GM12872 (cell line): Measurements from ENCODE around the gene BHLHE23.

Experiments
- CTCF ChIP-seq: IDR thresholded peaks from 3 replicates; pipeline ENCODE4 v1.5.1; 2011; ENCODE audit warnings: low read depth, mild to moderate bottlenecking, low read length, moderate library complexity; ENCODE audit not compliant: insufficient read depth

The BHLHE23 gene

DNA sequence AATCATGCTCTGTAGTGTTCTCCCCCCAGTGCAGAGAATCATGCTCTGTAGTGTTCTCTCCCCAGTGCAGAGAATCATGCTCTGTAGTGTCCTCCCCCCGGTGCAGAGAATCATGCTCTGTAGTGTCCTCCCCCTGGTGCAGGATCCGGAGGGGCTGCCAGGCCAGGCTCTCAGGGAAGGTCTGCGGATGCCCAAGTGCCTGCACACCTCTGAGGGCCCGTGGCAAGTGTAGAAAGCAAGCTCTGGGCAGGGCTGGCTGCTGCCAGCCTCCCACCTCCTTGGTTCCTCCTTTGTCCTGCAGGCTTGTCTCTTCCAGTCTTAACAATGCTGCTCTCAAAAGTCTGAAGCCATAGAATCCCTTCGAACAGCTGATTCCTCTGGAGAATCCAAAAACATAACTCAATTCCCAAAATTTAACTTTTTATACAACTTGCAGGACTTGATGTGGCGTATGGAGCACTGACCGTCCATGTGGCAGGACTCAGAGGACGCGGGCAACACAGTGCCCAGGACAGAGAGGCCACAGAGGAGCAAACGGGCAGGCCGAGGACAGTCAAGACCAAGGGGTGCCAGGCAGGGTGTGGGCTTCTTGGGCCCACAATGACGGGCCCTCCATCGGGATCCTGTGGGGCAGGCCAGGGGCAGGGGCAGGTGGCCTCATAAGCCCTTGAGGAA, 44.6 kb upstream of the BHLHE23 start:
- no peak for TF ChIP-seq CTCF

- TF ChIP-seq CTCF: no peak
Measured at GRCh38 chr20:63050406-63050805, 43.6 kb upstream of the BHLHE23 start.

GRCh38 chr20:63049561-63050221, 42.9 kb upstream of the BHLHE23 start:
- TF ChIP-seq CTCF: no peak

DNA sequence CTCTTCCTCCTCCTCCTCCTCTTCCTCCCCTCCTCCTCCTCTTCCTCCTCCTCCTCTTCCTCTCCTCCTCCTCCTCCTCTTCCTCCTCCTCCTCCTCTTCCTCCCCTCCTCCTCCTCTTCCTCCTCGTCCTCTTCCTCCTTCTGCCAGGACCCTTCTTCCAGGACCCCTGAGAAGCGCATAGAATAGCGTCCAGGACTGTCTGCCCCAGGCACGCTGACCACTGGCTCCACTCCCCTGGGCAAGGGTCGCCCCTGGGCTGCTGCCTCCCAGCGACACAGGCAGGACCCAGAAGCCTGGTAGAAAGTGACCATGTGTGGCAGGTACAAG, 42.4 kb upstream of the BHLHE23 start:
- TF ChIP-seq CTCF: no peak

GRCh38 chr20:63048516-63049190, 41.9 kb upstream of the BHLHE23 start:
- TF ChIP-seq CTCF: no peak

DNA sequence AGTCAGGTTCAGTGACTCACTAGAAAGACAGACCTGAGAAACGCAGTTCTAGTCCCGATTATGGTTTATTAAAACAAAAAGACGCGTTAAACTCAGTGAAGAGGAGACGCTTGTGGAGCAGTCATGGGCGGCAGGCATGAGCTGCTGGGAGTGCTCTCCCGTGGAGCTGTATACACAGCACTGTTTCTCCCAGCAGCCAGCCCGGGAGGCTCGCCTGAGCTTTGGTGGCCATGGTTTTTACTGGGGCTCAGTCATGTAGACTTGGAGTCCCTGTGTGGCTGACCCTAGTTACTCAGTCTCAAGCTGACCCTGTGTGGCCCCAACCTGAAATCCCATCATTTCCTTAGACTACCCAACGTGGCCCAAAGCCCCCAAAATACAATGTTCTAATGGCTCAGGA, 41.2 kb upstream of the BHLHE23 start:
- TF ChIP-seq CTCF: no peak

DNA sequence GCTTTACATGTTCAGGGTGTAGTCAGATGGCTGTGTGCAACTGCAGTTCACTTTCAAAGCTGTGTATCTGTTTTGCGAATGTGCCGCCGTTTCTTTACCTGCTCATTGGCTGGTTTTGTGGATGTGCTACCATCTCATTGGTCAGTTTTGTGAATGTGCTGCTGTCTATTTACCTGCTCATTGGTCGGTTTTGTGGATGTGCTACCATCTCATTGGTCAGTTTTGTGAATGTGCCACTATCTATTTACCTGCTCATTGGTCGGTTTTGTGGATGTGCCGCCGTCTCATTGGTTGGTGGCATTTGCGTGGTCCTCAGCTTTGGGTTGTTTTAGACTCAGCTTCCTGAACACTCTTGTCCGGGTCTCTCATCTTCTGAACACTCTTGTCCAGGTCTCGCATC, 40.5 kb upstream of the BHLHE23 start:
- TF ChIP-seq CTCF: no peak
